Thyroid gland (tissue), 4 donors: Measurements from ENCODE around the gene PHF21A.
"Not testable (repeated sequence)": the region's sequence is repeated elsewhere in the genome, so short reads cannot be mapped to it uniquely, and the experiment has no call there.

Experiments
- CTCF ChIP-seq, 6 experiments: fragments of 200-600 bp in 3 of 6; fragments of 450-650 bp in 3 of 6; sonication (generic) in 3 of 6; IDR thresholded peaks; one replicate each; pipeline ENCODE4 v1.5.1; 2016 to 2019; ENCODE audit warnings: antibody characterized with exemption in 6 of 6, mild to moderate bottlenecking in 2 of 6, inconsistent platforms in 1 of 6, moderate library complexity in 1 of 6
- POLR2A ChIP-seq, 2 donors: fragments of 450-650 bp; IDR thresholded peaks; one replicate each; pipeline ENCODE4 v1.6.1; 2017; ENCODE audit warnings: antibody characterized with exemption in 2 of 2, mild to moderate bottlenecking in 2 of 2, moderate library complexity in 1 of 2

GRCh38 chr11:45905576-45905975 lies 215.7 kb downstream of the PHF21A start:
- not testable (repeated sequence) for TF ChIP-seq POLR2A, CTCF (IDR thresholded peaks at IDR 0.05)
